GM18951 (cell line): ENCODE data around the gene IGFL2.
"Not testable (repeated sequence)": the region's sequence is repeated elsewhere in the genome, so short reads cannot be mapped to it uniquely, and the experiment has no call there.

Experiments used
- POLR2A ChIP-seq: IDR thresholded peaks from 4 replicates; pipeline ENCODE4 v1.6.1; 2011; ENCODE audit warnings: mild to moderate bottlenecking; ENCODE audit not compliant: insufficient read length, insufficient read depth; ENCODE audit errors: extremely low read depth
- in situ Hi-C: fragments of 300-500 bp; cut with MboI; formaldehyde crosslinking; loops from one replicate; pipeline ENCODE4 v1.12.0; 2022; ENCODE audit warnings: low sequenced_read_pairs, mixed read lengths, inconsistent platforms; ENCODE audit not compliant: unreplicated experiment

The IGFL2 gene

GRCh38 chr19:46160233-46160775 lies 12.3 kb downstream of the IGFL2 start:
- in situ Hi-C loops = no loop called here
- no peak for TF ChIP-seq POLR2A

- in situ Hi-C loops = not testable (repeated sequence)
Measured at GRCh38 chr19:46161642-46162257, 13.7 kb downstream of the IGFL2 start.

- in situ Hi-C loops = no loop called here
- TF ChIP-seq POLR2A = no peak
Measured at GRCh38 chr19:46162731-46163130, 14.7 kb downstream of the IGFL2 start.

- in situ Hi-C loops = no loop called here
- TF ChIP-seq POLR2A = no peak
Measured at GRCh38 chr19:46173886-46174480, 25.9 kb downstream of the IGFL2 start.

GRCh38 chr19:46176116-46176860 lies 28.2 kb downstream of the IGFL2 start:
- no peak for TF ChIP-seq POLR2A
- in situ Hi-C loops = no loop called here

GRCh38 chr19:46179076-46179759 lies 31.2 kb downstream of the IGFL2 start:
- in situ Hi-C loops = no loop called here
- TF ChIP-seq POLR2A = no peak

GRCh38 chr19:46180701-46181387 lies 32.8 kb downstream of the IGFL2 start:
- in situ Hi-C loops = no loop called here

GRCh38 chr19:46181388-46181779 lies 33.3 kb downstream of the IGFL2 start:
- in situ Hi-C loops = no loop called here
- no peak for TF ChIP-seq POLR2A

More at GRCh38 chr19:46180701-46181387, 32.8 kb downstream of the IGFL2 start:
- no peak for TF ChIP-seq POLR2A

GRCh38 chr19:46182476-46182875 lies 34.4 kb downstream of the IGFL2 start:
- no peak for TF ChIP-seq POLR2A
- in situ Hi-C loops = no loop called here

GRCh38 chr19:46184775-46185710 lies 37.0 kb downstream of the IGFL2 start:
- in situ Hi-C loops = not testable (repeated sequence)

GRCh38 chr19:46186101-46186716 lies 38.2 kb downstream of the IGFL2 start:
- no peak for TF ChIP-seq POLR2A
- in situ Hi-C loops = no loop called here

- in situ Hi-C loops = no loop called here
- no peak for TF ChIP-seq POLR2A
Measured at GRCh38 chr19:46186717-46187101, 38.7 kb downstream of the IGFL2 start.
